Effector memory CD8-positive, alpha-beta T cell (primary cell): Measurements from ENCODE around the gene PRKCB.

Experiments
- ATAC-seq: fragments of 150-1000 bp; cut with Tn5 transposase; replicated peaks from 2 replicates; pipeline ENCODE4 v1.10.0; 2021; ENCODE audit warnings: mild to moderate bottlenecking, moderate library complexity
- DNase-seq, 3 experiments: peaks; one replicate each; pipeline ENCODE4 v3.0.0; 2021
- H3K27ac Mint-ChIP-seq, 2 donors: one replicate each; pipeline ENCODE4 v1.8.0; 2022; ENCODE audit warnings: mild to moderate bottlenecking in 2 of 2, mixed read lengths in 2 of 2, moderate library complexity in 2 of 2
- H3K27me3 Mint-ChIP-seq, 2 donors: one replicate each; pipeline ENCODE4 v1.8.0; 2022; ENCODE audit warnings: mixed read lengths in 2 of 2
- H3K36me3 Mint-ChIP-seq: one replicate; pipeline ENCODE4 v1.8.0; 2022; ENCODE audit warnings: mild to moderate bottlenecking, moderate library complexity, mixed read lengths; ENCODE audit not compliant: insufficient read depth
- H3K4me1 Mint-ChIP-seq, 2 donors: one replicate each; pipeline ENCODE4 v1.8.0; 2022; ENCODE audit warnings: low read depth in 2 of 2, mixed read lengths in 2 of 2
- H3K4me3 Mint-ChIP-seq, 2 donors: one replicate each; pipeline ENCODE4 v1.8.0; 2022; ENCODE audit warnings: mild to moderate bottlenecking in 2 of 2, mixed read lengths in 2 of 2, moderate library complexity in 2 of 2
- H3K9me3 Mint-ChIP-seq, 2 donors: one replicate each; pipeline ENCODE4 v1.8.0; 2022; ENCODE audit warnings: mixed read lengths in 2 of 2

Gene PRKCB

GRCh38 chr16:24036614-24037013, 200.8 kb downstream of the PRKCB start:
- Mint-ChIP-seq H3K4me3 (peak overlapping the region; percentile 72 to 77), H3K27me3 (no peaks in the 10 kb centered on the region), H3K9me3 (no peaks in the 10 kb centered on the region), H3K4me1 (peaks cover 42 to 53% of the 10 kb centered on the region in 2 donors), H3K27ac (peak overlapping the region in 1 of 2 donors; percentile 70), H3K36me3 (peaks cover 35% of the 10 kb centered on the region)
- DNase-seq (peak; percentile 9 to 46 (median 37)), ATAC-seq (no peak)

- Mint-ChIP-seq H3K9me3 (no peaks in the 10 kb centered on the region), H3K27ac (no peak overlapping the region), H3K4me3 (no peak overlapping the region), H3K4me1 (peaks cover 39 to 52% of the 10 kb centered on the region in 2 donors), H3K27me3 (no peaks in the 10 kb centered on the region), H3K36me3 (peaks cover 32% of the 10 kb centered on the region)
- ATAC-seq: no peak
- DNase-seq: no peak
Measured at GRCh38 chr16:24037335-24037734, 201.6 kb downstream of the PRKCB start.

GRCh38 chr16:24041834-24042631, 206.2 kb downstream of the PRKCB start:
- H3K27ac Mint-ChIP-seq: peak overlapping the region in 1 of 2 donors; percentile 62

GRCh38 chr16:24044467-24044866, 208.7 kb downstream of the PRKCB start:
- Mint-ChIP-seq H3K9me3 (no peaks in the 10 kb centered on the region), H3K27ac (no peak overlapping the region), H3K27me3 (no peaks in the 10 kb centered on the region), H3K4me1 (peaks cover 25 to 36% of the 10 kb centered on the region in 2 donors), H3K4me3 (no peak overlapping the region), H3K36me3 (peaks cover 43% of the 10 kb centered on the region)
- DNase-seq: no peak
- no peak for ATAC-seq

More at GRCh38 chr16:24041834-24042631, 206.2 kb downstream of the PRKCB start:
- ATAC-seq: peak; percentile 99
- H3K4me1 Mint-ChIP-seq: peaks cover 19% of the 10 kb centered on the region in 2 donors
- H3K27me3 Mint-ChIP-seq: no peaks in the 10 kb centered on the region
- no peak overlapping the region for H3K4me3 Mint-ChIP-seq
- H3K36me3 Mint-ChIP-seq: peaks cover 53% of the 10 kb centered on the region
- peak; percentile 79 to 83 (median 80) for DNase-seq
- H3K9me3 Mint-ChIP-seq: no peaks in the 10 kb centered on the region

- ATAC-seq: no peak
- H3K27ac Mint-ChIP-seq: peak overlapping the region; percentile 81 to 91
- peaks cover 37% of the 10 kb centered on the region for H3K36me3 Mint-ChIP-seq
Measured at GRCh38 chr16:24045641-24046040, 209.9 kb downstream of the PRKCB start.

GRCh38 chr16:24046442-24046841, 210.7 kb downstream of the PRKCB start:
- H3K36me3 Mint-ChIP-seq: peaks cover 42% of the 10 kb centered on the region
- H3K27me3 Mint-ChIP-seq: no peaks in the 10 kb centered on the region
- peaks cover 38 to 52% of the 10 kb centered on the region in 2 donors for H3K4me1 Mint-ChIP-seq
- DNase-seq (no peak), ATAC-seq (no peak)
- no peaks in the 10 kb centered on the region for H3K9me3 Mint-ChIP-seq
- H3K4me3 Mint-ChIP-seq: no peak overlapping the region
- H3K27ac Mint-ChIP-seq: peak overlapping the region; percentile 81 to 91

More at GRCh38 chr16:24045641-24046040, 209.9 kb downstream of the PRKCB start:
- Mint-ChIP-seq H3K4me3 (no peak overlapping the region), H3K27me3 (no peaks in the 10 kb centered on the region), H3K4me1 (peaks cover 32 to 44% of the 10 kb centered on the region in 2 donors), H3K9me3 (no peaks in the 10 kb centered on the region)
- no peak for DNase-seq

- DNase-seq (no peak), ATAC-seq (peak; percentile 47)
- Mint-ChIP-seq H3K4me3 (peak overlapping the region; percentile 7 to 52), H3K36me3 (peaks cover 33% of the 10 kb centered on the region), H3K9me3 (no peaks in the 10 kb centered on the region), H3K4me1 (peaks cover 42 to 56% of the 10 kb centered on the region in 2 donors), H3K27ac (peak overlapping the region; percentile 72 to 85), H3K27me3 (no peaks in the 10 kb centered on the region)
Measured at GRCh38 chr16:24049113-24049512, 213.3 kb downstream of the PRKCB start.

GRCh38 chr16:24051125-24051524, 215.3 kb downstream of the PRKCB start:
- H3K36me3 Mint-ChIP-seq: peaks cover 18% of the 10 kb centered on the region
- DNase-seq (no peak), ATAC-seq (no peak)
- H3K4me3 Mint-ChIP-seq: no peak overlapping the region
- H3K4me1 Mint-ChIP-seq: peaks cover 41 to 64% of the 10 kb centered on the region in 2 donors
- peak overlapping the region in 1 of 2 donors; percentile 91 for H3K27ac Mint-ChIP-seq
- no peaks in the 10 kb centered on the region for H3K27me3 Mint-ChIP-seq
- H3K9me3 Mint-ChIP-seq: no peaks in the 10 kb centered on the region

- Mint-ChIP-seq H3K4me1 (peaks cover 40 to 68% of the 10 kb centered on the region in 2 donors), H3K4me3 (no peak overlapping the region), H3K27ac (peak overlapping the region in 1 of 2 donors; percentile 6), H3K9me3 (no peaks in the 10 kb centered on the region), H3K27me3 (no peaks in the 10 kb centered on the region), H3K36me3 (peaks cover 19% of the 10 kb centered on the region)
- DNase-seq (no peak), ATAC-seq (no peak)
Measured at GRCh38 chr16:24052329-24053098, 216.7 kb downstream of the PRKCB start.

GRCh38 chr16:24053099-24053946, 217.5 kb downstream of the PRKCB start:
- no peak overlapping the region for H3K4me3 Mint-ChIP-seq
- no peaks in the 10 kb centered on the region for H3K9me3 Mint-ChIP-seq
- no peaks in the 10 kb centered on the region for H3K27me3 Mint-ChIP-seq
- H3K27ac Mint-ChIP-seq: peak overlapping the region in 1 of 2 donors; percentile 6
- H3K36me3 Mint-ChIP-seq: peaks cover 19% of the 10 kb centered on the region
- ATAC-seq (no peak), DNase-seq (no peak)
- peaks cover 35 to 68% of the 10 kb centered on the region in 2 donors for H3K4me1 Mint-ChIP-seq

GRCh38 chr16:24054741-24055491, 219.1 kb downstream of the PRKCB start:
- Mint-ChIP-seq H3K9me3 (no peaks in the 10 kb centered on the region), H3K36me3 (peaks cover 16% of the 10 kb centered on the region), H3K4me3 (no peak overlapping the region), H3K27ac (no peak overlapping the region), H3K4me1 (peaks cover 31 to 64% of the 10 kb centered on the region in 2 donors), H3K27me3 (no peaks in the 10 kb centered on the region)
- DNase-seq (no peak), ATAC-seq (no peak)

- Mint-ChIP-seq H3K27ac (peak overlapping the region in 1 of 2 donors; percentile 11), H3K27me3 (no peaks in the 10 kb centered on the region), H3K36me3 (peaks cover 9% of the 10 kb centered on the region), H3K4me3 (no peak overlapping the region), H3K4me1 (peaks cover 17 to 36% of the 10 kb centered on the region in 2 donors), H3K9me3 (no peaks in the 10 kb centered on the region)
- ATAC-seq (no peak), DNase-seq (no peak)
Measured at GRCh38 chr16:24062270-24062817, 226.6 kb downstream of the PRKCB start.
